Suppressor macrophage treated with lipopolysaccharide for 1 hour (primary cell): ENCODE measurements around the gene FRMD4B.

ENCODE experiments used
- DNase-seq, 3 donors: peaks; one replicate each; pipeline ENCODE4 v3.0.0-alpha.2; 2020 to 2022

Gene FRMD4B

GRCh38 chr3:69162308-69162980 lies 223.4 kb downstream of the FRMD4B start:
- DNase-seq = no peak

GRCh38 chr3:69161587-69162307 lies 224.1 kb downstream of the FRMD4B start:
- peak; percentile 52 to 75 (median 62) for DNase-seq

- no peak for DNase-seq
Measured at GRCh38 chr3:69160525-69160924, 225.4 kb downstream of the FRMD4B start.

DNA sequence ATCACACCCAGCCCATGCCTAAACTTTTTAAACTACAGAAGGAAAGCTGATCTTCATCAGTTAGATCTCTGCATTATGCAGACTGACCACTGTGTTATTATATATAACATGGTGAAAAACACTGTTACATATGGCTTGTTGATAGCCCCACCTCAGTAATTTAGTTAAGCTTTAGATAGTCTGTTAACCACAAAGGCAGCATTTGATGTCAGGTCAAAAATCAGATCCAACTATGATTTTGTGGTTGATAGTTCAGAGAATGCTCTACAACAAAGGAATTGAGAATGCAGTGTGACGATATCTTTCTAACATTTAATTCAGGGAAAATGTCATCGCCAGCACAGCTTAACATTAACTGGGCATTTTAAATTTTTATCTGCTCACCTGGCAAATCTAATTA lies 225.8 kb downstream of the FRMD4B start:
- DNase-seq = no peak

DNA sequence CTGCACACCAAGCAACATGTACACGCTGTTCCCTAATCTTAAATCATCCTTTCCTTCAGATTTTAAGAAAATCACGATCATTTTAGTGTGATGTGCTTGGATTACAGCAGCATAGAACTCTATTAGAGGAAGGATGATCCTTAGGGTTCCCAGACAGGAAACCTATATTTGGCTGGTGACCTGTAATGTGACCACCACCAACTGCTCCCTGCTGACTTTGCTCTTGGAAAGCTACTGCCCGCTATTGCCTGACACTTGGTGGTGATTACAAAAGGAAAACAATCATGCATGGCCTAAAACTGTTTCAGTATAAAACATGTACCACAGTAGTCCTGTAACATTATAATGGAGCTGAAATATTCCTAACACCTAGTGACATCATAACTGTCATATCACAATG lies 236.3 kb downstream of the FRMD4B start:
- no peak for DNase-seq

DNA sequence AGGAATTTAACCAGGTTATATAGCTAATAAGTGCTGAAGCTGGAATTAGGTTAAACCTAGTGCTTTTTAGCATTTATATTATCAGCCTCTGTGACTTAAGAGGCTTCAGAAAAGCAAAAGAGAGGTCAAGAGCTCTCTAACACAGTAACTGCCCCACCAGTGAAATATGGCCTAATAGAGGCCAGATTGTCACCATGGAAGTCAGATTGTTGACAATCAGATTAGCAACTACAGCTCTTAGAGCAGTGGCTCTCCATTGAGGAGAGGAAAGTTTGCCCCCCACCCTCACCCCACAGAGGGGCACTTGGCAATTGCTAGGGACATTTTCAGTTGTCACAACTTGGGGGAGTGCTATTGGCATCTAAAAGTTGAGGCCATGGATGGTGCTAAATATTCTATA lies 240.2 kb downstream of the FRMD4B start:
- no peak for DNase-seq

DNA sequence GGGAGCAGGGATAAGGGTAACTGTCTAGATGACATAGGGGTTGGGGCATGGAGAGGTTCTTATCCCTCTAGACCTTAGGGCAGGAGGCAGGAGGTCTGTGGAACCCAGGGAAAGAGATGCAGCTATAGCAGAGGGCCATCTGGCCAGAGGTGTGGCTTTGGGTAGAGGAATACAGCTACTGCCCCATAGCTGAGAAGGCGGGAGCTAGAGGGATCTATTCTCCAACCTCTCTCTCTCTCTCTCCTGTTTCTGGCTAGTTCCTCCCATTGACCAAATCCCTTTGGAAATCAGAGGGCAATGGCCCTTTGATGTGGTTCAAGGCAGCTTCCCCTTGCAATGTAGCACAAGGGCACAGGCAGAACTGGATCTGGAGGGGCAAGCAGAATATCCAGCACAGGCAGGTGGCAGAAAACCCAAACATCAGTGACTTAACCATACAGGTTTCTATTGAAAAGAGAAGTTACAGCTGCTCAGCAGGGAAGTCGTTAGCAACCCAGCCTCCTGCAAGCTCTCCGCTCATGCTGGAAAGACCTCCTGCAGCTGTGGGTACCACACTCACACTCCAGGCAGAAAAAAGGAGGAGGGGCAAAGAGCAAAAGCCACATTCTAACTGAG lies 241.2 kb downstream of the FRMD4B start:
- no peak for DNase-seq

GRCh38 chr3:69143612-69144011 lies 242.3 kb downstream of the FRMD4B start:
- DNase-seq = no peak

- no peak for DNase-seq
Measured at GRCh38 chr3:69142797-69143454, 243.0 kb downstream of the FRMD4B start.

DNA sequence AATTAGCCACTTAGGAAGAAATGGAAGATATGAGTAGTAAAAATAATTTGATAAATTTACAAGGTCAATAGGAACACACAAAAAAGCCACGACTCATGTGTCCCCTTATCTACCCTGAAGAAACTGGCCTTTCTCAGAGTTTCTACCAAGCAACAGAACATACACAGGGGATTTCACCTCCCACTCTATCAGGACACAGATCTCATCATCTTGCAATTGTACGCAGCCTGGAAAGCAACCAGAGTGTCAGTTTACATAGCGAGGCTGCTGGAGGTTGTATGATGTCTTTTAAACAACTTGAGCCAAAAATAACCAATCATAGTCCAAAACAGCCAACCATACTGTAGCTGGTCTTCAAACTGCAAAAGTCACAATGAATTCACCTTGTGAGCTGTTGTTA lies 243.8 kb downstream of the FRMD4B start:
- no peak for DNase-seq

DNA sequence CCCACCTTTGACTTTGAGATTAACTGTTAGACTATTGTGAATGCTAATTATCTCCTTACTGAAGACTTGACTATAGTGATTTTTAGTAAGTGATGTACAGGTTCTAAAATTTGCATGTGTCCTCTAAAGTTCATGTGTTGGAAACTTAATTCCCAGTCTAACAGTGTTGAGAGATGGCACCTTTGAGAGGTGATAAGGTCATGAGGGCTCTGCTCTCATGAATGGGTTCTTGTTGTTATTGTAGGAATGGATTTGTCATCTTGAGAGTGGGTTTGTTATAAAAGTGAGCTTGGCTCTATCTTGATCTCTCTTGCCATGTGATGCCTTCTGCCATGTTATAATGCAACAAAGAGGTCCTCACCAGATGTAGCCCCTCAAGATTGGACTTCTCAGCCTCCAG lies 244.6 kb downstream of the FRMD4B start:
- DNase-seq = no peak

DNA sequence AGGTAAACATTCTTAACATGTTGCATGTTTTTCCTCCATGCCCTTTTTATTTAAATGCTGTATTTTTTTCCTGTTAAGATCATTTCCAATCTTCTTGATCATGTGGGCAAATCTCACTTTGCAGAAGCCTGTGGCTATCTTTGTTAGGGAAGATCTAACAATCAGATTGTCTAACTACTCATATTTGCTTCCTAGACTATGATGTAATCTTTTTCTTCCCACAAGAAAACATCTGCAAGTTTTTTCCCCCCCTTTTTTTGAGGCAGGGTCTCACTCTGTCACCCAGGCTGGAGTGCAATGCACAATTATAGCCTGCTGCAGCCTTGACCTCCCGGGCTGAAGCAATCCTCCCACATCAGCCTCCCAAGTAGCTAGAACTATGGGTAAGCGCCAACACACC lies 248.5 kb downstream of the FRMD4B start:
- no peak for DNase-seq

GRCh38 chr3:69137005-69137404 lies 248.9 kb downstream of the FRMD4B start:
- no peak for DNase-seq

- DNase-seq = no peak
Measured at GRCh38 chr3:69130689-69131088, 255.2 kb downstream of the FRMD4B start.

GRCh38 chr3:69129531-69129930 lies 256.4 kb downstream of the FRMD4B start:
- DNase-seq = no peak

DNA sequence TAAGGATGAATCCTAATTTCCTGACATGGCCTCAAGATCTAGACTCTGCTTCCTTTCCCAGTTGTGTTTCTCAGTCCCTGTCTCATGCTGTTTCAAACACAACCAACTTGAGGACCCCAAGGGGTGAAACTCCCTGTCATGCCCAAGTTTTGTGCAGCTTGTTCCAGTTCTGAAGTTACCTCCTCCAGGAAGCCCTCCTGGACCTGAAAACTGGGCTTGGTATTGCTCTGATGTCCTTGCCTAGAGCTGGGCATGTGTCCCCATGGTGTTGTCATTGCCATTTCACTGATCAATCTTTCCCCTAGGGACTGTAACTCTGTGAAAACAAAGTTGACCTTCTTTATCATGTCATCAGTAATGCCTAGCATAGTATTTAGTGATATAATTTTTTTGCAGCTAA lies 257.4 kb downstream of the FRMD4B start:
- DNase-seq = no peak

- DNase-seq = no peak
Measured at GRCh38 chr3:69126999-69127398, 258.9 kb downstream of the FRMD4B start.

- DNase-seq = no peak
Measured at GRCh38 chr3:69126216-69126615, 259.7 kb downstream of the FRMD4B start.

DNA sequence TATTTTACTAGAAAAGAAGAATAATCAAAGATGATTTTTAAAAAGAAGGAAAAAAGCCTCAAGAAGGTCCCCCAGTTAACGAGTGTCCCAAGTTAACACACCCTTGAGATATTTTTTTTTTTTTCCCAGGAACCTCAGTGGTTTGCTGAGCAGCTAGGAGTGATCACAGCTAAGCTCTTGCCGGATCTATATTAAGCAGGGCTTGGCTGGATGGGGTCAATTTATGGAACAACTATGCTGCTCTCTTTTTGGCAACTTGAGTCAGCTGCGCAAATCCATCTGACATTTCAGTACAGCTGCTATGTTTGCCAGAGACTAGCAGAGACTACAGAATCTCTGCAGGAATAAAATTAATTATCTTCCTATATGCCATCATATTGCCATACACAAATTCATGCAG lies 263.5 kb downstream of the FRMD4B start, which contains the start of gene LMOD3:
TSS of gene LMOD3 (minus strand) at position 193 of the 400 bp plus-strand sequence. CDS start 209 bp downstream, outside the sequence.
- no peak for DNase-seq

DNA sequence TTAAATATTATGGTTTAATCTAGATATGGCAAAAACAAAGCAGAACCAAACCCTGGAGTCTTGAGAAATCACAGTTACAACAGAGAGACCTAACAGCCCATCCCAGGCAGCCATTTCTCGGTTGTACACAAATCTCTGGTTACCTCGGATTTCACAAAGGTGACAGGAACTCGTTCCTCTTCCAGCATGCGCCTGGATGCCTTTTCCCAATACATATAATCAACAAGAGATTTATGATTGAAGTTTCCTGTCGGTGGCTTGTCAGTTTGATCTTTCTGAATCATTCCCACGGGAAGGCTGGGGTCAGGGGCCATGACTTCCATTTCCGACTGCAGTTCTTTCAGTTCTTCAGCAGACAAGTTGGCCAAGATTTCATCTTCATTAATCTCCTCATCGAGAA lies 263.9 kb downstream of the FRMD4B start:
- DNase-seq = no peak

GRCh38 chr3:69121513-69121912 lies 264.4 kb downstream of the FRMD4B start:
- DNase-seq = no peak

DNA sequence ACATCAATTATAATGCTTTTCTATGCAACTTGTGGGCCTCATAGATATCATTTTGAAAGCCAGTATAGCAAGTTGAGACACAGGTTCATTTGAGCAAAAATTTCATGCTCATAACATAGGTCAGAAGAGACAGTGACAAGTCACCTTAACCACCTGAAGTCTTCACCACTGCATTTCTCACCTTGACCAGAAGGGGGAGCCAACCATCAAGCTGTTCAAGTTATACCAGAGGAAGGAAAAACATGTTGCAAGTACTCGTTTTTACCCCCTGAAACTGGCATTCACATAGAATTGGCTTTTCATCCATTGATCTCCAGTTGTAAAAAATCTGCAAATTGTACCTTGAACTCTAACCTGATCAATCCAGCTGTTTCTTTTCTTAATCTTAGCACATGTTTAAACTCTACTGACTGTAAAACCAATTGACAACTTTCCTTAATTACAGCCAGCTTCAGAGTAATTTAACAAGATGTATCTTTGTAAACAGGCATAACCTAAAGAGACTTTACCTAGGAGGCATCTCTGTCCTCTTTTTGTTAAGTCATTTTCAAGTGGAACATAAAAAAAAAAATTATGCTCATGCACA lies 264.9 kb downstream of the FRMD4B start:
- DNase-seq = peak; percentile 63 to 77 (median 73)
